H9 (cell line): ENCODE results near the gene GAL3ST2. TPM values are rescaled to one million over a fixed set of nuclear protein-coding genes. Genes with fewer than 3 reads are reported as not detected.

Experiments used
- DNase-seq: peaks from one replicate; pipeline ENCODE4 v3.0.0-alpha.2; 2017
- H2AFZ ChIP-seq: one replicate; pipeline ENCODE4 v1.6.1; 2013; ENCODE audit warnings: mild to moderate bottlenecking, low read length, control low read depth, moderate library complexity
- H2AK5ac ChIP-seq: 2 replicates; pipeline ENCODE4 v1.6.1; 2013; ENCODE audit warnings: low read length, control low read depth, mixed read lengths; ENCODE audit not compliant: insufficient read length
- H2BK120ac ChIP-seq: one replicate; pipeline ENCODE4 v1.6.1; 2013; ENCODE audit warnings: low read depth, mild to moderate bottlenecking, low read length, control low read depth, inconsistent platforms; ENCODE audit not compliant: poor library complexity, severe bottlenecking
- H2BK12ac ChIP-seq: 2 replicates; pipeline ENCODE4 v1.6.1; 2013; ENCODE audit warnings: low read length, control low read depth, mixed read lengths, low read depth; ENCODE audit not compliant: insufficient read length
- H2BK15ac ChIP-seq: 2 replicates; pipeline ENCODE4 v1.6.1; 2013; ENCODE audit warnings: low read depth, low read length, control low read depth
- H2BK20ac ChIP-seq: one replicate; pipeline ENCODE4 v1.6.1; 2013; ENCODE audit warnings: low read depth, mild to moderate bottlenecking, low read length, control low read depth, inconsistent platforms; ENCODE audit not compliant: poor library complexity, severe bottlenecking
- H2BK5ac ChIP-seq: 2 replicates; pipeline ENCODE4 v1.6.1; 2013; ENCODE audit warnings: low read length, control low read depth, mixed read lengths; ENCODE audit not compliant: insufficient read length
- H3K14ac ChIP-seq: 2 replicates; pipeline ENCODE4 v1.6.1; 2013; ENCODE audit warnings: low read length, control low read depth; ENCODE audit not compliant: insufficient read depth
- H3K18ac ChIP-seq: 2 replicates; pipeline ENCODE4 v1.6.1; 2013; ENCODE audit warnings: low read depth, mild to moderate bottlenecking, mixed read lengths, low read length, control low read depth; ENCODE audit not compliant: insufficient read length
- H3K23ac ChIP-seq: 2 replicates; pipeline ENCODE4 v1.6.1; 2013; ENCODE audit warnings: low read length, control low read depth, mixed read lengths, low read depth; ENCODE audit not compliant: insufficient read length
- H3K23me2 ChIP-seq: 2 replicates; pipeline ENCODE4 v1.6.1; 2013; ENCODE audit warnings: low read depth, mild to moderate bottlenecking, mixed read lengths, low read length, control low read depth; ENCODE audit not compliant: insufficient read length, poor library complexity, severe bottlenecking
- H3K27ac ChIP-seq: 2 replicates; pipeline ENCODE4 v1.5.1; 2013; ENCODE audit warnings: low read length, control low read depth, mixed read lengths, low read depth; ENCODE audit not compliant: insufficient read length
- H3K27me3 ChIP-seq: 2 replicates; pipeline ENCODE4 v1.6.1; 2013; ENCODE audit warnings: low read length, control low read depth, inconsistent platforms; ENCODE audit not compliant: insufficient read depth
- H3K4ac ChIP-seq: 2 replicates; pipeline ENCODE4 v1.6.1; 2013; ENCODE audit warnings: low read depth, mild to moderate bottlenecking, control low read depth, inconsistent platforms, low read length, moderate library complexity
- H3K4me1 ChIP-seq: 2 replicates; pipeline ENCODE4 v1.6.1; 2013; ENCODE audit warnings: low read length, control low read depth, inconsistent platforms; ENCODE audit not compliant: insufficient read depth
- H3K4me2 ChIP-seq: 2 replicates; pipeline ENCODE4 v1.6.1; 2013; ENCODE audit warnings: low read length, control low read depth, mixed read lengths; ENCODE audit not compliant: insufficient read length, insufficient read depth
- H3K56ac ChIP-seq: 2 replicates; pipeline ENCODE4 v1.6.1; 2013; ENCODE audit warnings: low read depth, mild to moderate bottlenecking, mixed read lengths, low read length, control low read depth; ENCODE audit not compliant: insufficient read length
- H3K79me1 ChIP-seq: 2 replicates; pipeline ENCODE4 v1.6.1; 2013; ENCODE audit warnings: low read depth, mild to moderate bottlenecking, moderate library complexity, low read length, control low read depth, inconsistent platforms; ENCODE audit not compliant: insufficient read depth, poor library complexity, severe bottlenecking
- H3K79me2 ChIP-seq: 2 replicates; pipeline ENCODE4 v1.6.1; 2013; ENCODE audit warnings: low read length, control low read depth, inconsistent platforms; ENCODE audit not compliant: insufficient read depth
- H3K9ac ChIP-seq: 2 replicates; pipeline ENCODE4 v1.6.1; 2013; ENCODE audit warnings: low read length, control low read depth, mixed read lengths; ENCODE audit not compliant: insufficient read length; ENCODE audit errors: extremely low read depth
- H3K9me3 ChIP-seq: one replicate; pipeline ENCODE4 v1.6.1; 2013; ENCODE audit warnings: low read depth, low read length, inconsistent platforms; ENCODE audit not compliant: control insufficient read depth
- H3T11ph ChIP-seq: one replicate; pipeline ENCODE4 v1.6.1; 2013; ENCODE audit warnings: mild to moderate bottlenecking, low read length, control low read depth, inconsistent platforms
- H4K20me1 ChIP-seq: one replicate; pipeline ENCODE4 v1.6.1; 2013; ENCODE audit not compliant: control insufficient read depth, insufficient read length, insufficient read depth
- H4K5ac ChIP-seq: 2 replicates; pipeline ENCODE4 v1.6.1; 2013; ENCODE audit warnings: low read depth, mild to moderate bottlenecking, mixed read lengths, low read length, control low read depth; ENCODE audit not compliant: insufficient read length
- H4K8ac ChIP-seq: replicated peaks from 2 replicates; pipeline ENCODE4 v1.6.1; 2013; ENCODE audit warnings: low read length, control low read depth, mixed read lengths, low read depth; ENCODE audit not compliant: insufficient read length
- H4K91ac ChIP-seq: 2 replicates; pipeline ENCODE4 v1.6.1; 2013; ENCODE audit warnings: low read depth, mild to moderate bottlenecking, moderate library complexity, mixed read lengths, low read length, control low read depth; ENCODE audit not compliant: insufficient read length
- H3K27ac Mint-ChIP-seq, 3 experiments: 2 replicates in 2 of 3; 3 replicates in 1 of 3; pipeline ENCODE4 v1.8.0; 2020 to 2021; ENCODE audit warnings: mixed read lengths in 3 of 3, mild to moderate bottlenecking in 1 of 3, moderate library complexity in 1 of 3
- H3K27me3 Mint-ChIP-seq: 2 replicates; pipeline ENCODE4 v1.8.0; 2021; ENCODE audit warnings: low read depth, mild to moderate bottlenecking, moderate library complexity, mixed read lengths
- H3K36me3 Mint-ChIP-seq, 3 experiments: 2 replicates in 2 of 3; 3 replicates in 1 of 3; pipeline ENCODE4 v1.8.0; 2020 to 2021; ENCODE audit warnings: low read depth in 3 of 3, mixed read lengths in 3 of 3; ENCODE audit not compliant: insufficient read depth in 1 of 3
- H3K4me1 Mint-ChIP-seq, 2 experiments: 2 replicates each; pipeline ENCODE4 v1.8.0; 2020; ENCODE audit warnings: mixed read lengths in 2 of 2
- H3K4me3 Mint-ChIP-seq, 2 experiments: 2 replicates in 1 of 2; 3 replicates in 1 of 2; pipeline ENCODE4 v1.8.0; 2020 to 2021; ENCODE audit warnings: mild to moderate bottlenecking in 2 of 2, mixed read lengths in 2 of 2, moderate library complexity in 1 of 2
- H3K9me3 Mint-ChIP-seq, 2 experiments: 2 replicates in 1 of 2; 3 replicates in 1 of 2; pipeline ENCODE4 v1.8.0; 2020; ENCODE audit warnings: mild to moderate bottlenecking in 2 of 2, mixed read lengths in 2 of 2, moderate library complexity in 1 of 2
- WGBS: extraction: QIAGEN DNeasy Blood & Tissue Kit; methylation state at CpG from one replicate; pipeline ENCODE4 v1.1.7; 2013; ENCODE audit warnings: missing lambda C conversion rate, low lambda C conversion rate, mixed read lengths; ENCODE audit not compliant: insufficient read length; ENCODE audit errors: extremely low coverage; 5-methylcytosine and 5-hydroxymethylcytosine counted together
- total RNA-seq: library from RNA; stranded (reverse); gene quantifications from 2 replicates; pipeline ENCODE4 v1.2.1, GENCODE V29; 2021
- TF ChIP-seq, protein P1 (sequence below): fragments of 200-600 bp; sonication (generic); conservative IDR thresholded peaks from 3 replicates; pipeline ENCODE4 v1.8.0; 2021; ENCODE audit warnings: antibody characterized with exemption, mild to moderate bottlenecking

Gene GAL3ST2
- total RNA-seq, 1 experiment from 2014 or later = 0.33 TPM

GRCh38 chr2:241834527-241835210 lies 58.0 kb downstream of the GAL3ST2 start:
- Mint-ChIP-seq H3K27me3 (peaks cover 12% of the 10 kb centered on the region), H3K4me3 (no peak overlapping the region), H3K27ac (no peak overlapping the region), H3K36me3 (no peaks in the 10 kb centered on the region; a peak in 1 of 7 replicates), H3K4me1 (peaks cover 14 to 16% of the 10 kb centered on the region in 2 experiments), H3K9me3 (peaks cover 0 to 8% of the 10 kb centered on the region in 2 experiments; a peak in 4 of 5 replicates)
- WGBS = no CpG with 5 or more reads among the region's 10 CpGs
- TF ChIP-seq, protein P1, sequence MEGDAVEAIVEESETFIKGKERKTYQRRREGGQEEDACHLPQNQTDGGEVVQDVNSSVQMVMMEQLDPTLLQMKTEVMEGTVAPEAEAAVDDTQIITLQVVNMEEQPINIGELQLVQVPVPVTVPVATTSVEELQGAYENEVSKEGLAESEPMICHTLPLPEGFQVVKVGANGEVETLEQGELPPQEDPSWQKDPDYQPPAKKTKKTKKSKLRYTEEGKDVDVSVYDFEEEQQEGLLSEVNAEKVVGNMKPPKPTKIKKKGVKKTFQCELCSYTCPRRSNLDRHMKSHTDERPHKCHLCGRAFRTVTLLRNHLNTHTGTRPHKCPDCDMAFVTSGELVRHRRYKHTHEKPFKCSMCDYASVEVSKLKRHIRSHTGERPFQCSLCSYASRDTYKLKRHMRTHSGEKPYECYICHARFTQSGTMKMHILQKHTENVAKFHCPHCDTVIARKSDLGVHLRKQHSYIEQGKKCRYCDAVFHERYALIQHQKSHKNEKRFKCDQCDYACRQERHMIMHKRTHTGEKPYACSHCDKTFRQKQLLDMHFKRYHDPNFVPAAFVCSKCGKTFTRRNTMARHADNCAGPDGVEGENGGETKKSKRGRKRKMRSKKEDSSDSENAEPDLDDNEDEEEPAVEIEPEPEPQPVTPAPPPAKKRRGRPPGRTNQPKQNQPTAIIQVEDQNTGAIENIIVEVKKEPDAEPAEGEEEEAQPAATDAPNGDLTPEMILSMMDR = no peak
- Histone ChIP-seq H4K20me1 (no peaks in the 10 kb centered on the region), H2BK12ac (no peak overlapping the region), H3K9ac (no peak overlapping the region), H3K18ac (no peak overlapping the region), H3K79me2 (no peaks in the 10 kb centered on the region), H2BK20ac (no peak overlapping the region), H4K5ac (no peak overlapping the region), H3K23me2 (no peaks in the 10 kb centered on the region), H2BK15ac (no peak overlapping the region), H3K9me3 (no peaks in the 10 kb centered on the region), H3K4me2 (no peak overlapping the region), H2BK5ac (no peak overlapping the region), H3T11ph (no peak overlapping the region), H3K23ac (no peak overlapping the region), H3K27ac (no peak overlapping the region), H2AFZ (no peak overlapping the region), H3K27me3 (no peaks in the 10 kb centered on the region), H2AK5ac (no peak overlapping the region), H3K4ac (no peak overlapping the region), H3K56ac (no peak overlapping the region), H3K79me1 (no peaks in the 10 kb centered on the region), H4K91ac (no peak overlapping the region), H4K8ac (no peak overlapping the region), H3K14ac (no peak overlapping the region), H3K4me1 (no peaks in the 10 kb centered on the region), H2BK120ac (no peak overlapping the region)
- DNase-seq = no peak
